NOMO-1 (cell line): ENCODE measurements around the gene PBRM1.

ENCODE experiments used
- DNase-seq, 2 experiments: peaks; one replicate each; lab custom pipeline; 2025; ENCODE audit not compliant: unreplicated experiment in 2 of 2; lab: John Stamatoyannopoulos, UW

PBRM1 gene

DNA sequence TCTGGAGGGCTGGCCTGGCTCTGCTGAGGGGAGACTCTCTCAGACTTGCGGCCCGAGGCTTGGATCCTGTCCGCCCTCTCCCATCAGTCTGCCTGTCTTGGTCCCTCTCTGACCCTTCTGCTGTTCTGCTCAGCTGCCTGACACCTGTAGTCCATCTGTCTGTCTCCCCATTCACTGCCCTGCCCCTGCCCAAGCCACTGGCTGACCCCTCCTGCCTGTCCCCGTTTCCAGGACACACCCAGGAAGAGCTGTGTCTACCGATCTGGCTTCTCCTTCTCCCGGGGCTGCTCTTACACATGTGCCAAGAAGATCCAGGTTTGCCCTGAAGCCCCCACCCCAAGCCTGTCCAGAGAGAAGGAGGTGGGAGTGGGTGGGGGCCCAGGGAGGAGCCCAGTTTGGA is 170.5 kb downstream of the PBRM1 start:
- DNase-seq = no peak

GRCh38 chr3:52514576-52514975 is 171.1 kb downstream of the PBRM1 start:
- no peak for DNase-seq

DNA sequence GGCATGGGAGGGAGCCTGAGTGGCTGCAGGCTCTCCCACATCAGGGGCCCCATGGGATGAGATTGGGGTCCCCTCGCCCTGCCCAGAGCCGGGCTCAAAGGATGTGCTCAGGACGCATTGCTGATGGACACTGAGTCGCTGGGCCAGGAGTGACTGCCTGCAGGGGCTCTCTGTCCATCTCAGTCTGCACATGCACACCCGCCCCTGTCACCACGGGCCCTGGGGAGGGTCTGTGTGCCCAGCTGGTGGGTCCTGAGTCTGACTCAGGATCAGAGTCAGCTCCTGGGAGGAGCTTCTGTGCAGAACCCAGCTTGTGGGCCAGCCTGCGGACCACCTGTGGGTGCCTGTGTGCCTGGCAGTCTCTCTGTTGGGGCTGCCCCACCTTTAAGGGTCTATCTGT is 172.4 kb downstream of the PBRM1 start:
- no peak for DNase-seq

GRCh38 chr3:52512727-52513126 is 173.0 kb downstream of the PBRM1 start:
- no peak for DNase-seq

GRCh38 chr3:52512105-52512504 is 173.6 kb downstream of the PBRM1 start:
- no peak for DNase-seq

- DNase-seq = no peak
These were observed 174.2 kb downstream of the PBRM1 start for GRCh38 chr3:52511509-52511908.

- DNase-seq = no peak
These were observed 175.9 kb downstream of the PBRM1 start for GRCh38 chr3:52509753-52510328.

DNA sequence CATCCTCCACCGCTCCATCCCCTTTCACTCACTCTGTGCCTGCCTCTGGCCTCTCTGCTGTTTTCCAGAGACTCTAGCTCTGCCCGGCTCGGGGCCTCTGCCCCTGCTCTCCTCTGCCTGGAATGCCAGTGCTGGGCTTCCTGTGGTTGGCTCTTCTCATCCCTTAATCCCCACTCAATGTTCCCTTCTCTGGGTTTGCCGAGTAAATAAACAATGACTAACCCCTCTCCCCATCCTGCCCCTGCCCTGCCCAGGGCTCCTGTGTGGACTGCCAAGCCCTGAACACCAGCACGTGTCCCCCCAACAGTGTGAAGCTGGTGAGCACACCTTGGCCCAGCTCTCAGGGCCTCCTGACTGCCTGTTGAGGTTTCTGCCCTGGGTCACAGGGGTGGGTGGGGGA is 178.4 kb downstream of the PBRM1 start:
- DNase-seq = no peak

GRCh38 chr3:52506266-52506966 is 179.3 kb downstream of the PBRM1 start:
- no peak for DNase-seq

DNA sequence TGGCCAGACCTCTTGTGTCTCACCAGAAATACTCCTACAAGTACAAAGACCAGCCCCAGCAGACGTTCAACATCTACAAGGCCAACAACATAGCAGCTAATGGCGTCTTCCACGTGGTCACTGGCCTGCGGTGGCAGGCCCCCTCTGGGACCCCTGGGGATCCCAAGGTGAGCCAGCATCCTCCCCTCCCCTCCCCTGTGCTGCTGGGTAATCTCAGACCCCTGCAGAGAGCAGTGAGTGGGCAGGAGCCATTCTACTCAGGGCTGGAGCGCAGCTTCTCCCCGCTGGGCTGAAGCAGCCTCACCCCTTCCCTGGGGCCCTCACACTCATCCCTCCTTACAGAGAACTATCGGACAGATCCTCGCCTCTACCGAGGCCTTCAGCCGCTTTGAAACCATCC is 180.7 kb downstream of the PBRM1 start:
- no peak for DNase-seq

- DNase-seq = no peak
These were observed 181.8 kb downstream of the PBRM1 start for GRCh38 chr3:52503788-52504424.

- DNase-seq = no peak
These were observed 182.8 kb downstream of the PBRM1 start for GRCh38 chr3:52502808-52503350.

DNA sequence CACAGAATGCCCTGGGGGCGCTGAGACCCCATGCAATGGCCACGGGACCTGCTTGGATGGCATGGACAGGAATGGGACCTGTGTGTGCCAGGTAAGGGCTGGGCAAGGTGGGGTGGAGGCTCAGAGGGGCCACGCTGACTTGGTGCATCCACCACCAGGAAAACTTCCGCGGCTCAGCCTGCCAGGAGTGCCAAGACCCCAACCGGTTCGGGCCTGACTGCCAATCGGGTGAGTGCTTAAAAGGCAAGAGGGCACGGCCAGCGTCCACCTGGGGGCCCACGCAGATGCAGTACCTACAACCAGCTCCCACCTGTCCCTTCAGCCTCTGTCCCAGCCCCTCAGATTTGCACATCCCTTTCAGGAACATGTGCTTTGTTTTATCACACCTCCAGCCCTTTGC is 183.7 kb downstream of the PBRM1 start:
- no peak for DNase-seq

DNA sequence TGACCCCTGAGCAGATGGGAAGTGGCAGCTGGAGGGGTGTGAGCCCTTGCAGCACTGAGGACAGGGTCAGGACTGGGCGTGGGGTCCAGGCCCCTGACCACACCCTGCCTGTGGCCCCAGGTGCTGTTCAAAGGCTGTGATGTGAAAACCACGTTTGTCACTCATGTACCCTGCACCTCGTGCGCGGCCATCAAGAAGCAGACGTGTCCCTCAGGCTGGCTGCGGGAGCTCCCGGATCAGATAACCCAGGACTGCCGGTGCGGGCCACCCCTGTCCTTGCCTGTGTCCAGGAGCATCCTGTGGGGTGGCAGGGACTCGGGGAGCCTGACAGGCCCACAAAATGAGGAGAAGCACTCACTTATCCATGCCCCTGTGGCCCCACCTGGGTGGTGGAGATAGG is 184.7 kb downstream of the PBRM1 start:
- no peak for DNase-seq

- peak; percentile 94 to 96 for DNase-seq
These were observed 187.3 kb downstream of the PBRM1 start for GRCh38 chr3:52498137-52499054.

DNA sequence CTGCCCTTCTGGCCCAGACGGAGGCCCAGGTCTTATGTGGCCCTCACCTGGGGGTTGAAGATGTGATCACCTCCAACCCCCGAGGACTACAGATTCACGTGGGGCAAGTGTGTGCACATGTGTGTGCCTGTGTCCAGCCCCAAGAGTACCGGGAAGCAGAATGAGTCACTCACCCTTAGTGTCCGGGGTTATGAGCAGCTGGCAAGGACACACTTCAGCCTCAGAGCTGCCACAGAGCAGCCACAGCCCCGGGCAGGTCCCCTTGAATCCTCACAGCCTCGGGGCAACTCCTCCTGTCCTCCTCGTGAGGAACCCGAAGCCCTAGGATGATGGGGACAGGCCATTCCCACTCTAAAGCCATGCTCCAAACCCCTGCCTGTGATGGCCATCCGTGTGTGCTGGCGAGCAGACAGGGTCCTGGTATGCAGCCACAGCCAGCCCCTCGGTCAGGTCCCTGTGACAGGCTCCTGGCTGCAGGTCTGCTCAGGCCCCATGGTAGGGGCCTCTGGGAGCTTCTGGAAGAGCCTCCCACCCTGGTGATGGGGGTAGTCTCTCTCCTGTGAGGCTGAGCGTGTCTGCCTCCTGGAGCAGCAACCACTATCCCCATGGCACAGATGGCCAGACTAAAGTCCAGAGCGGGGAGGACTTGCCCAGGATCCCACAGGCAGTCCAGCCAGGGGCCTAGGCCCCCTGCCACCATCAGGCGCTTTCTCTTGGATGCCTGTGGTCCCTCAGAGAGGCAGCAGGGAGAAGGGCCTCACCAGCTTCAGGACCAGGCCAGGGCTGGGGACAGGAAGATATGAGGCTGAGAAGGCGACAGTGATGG is 189.7 kb downstream of the PBRM1 start:
- DNase-seq = no peak
